DOHH2 (cell line): ENCODE measurements around the gene USP40.

Experiments
- H3F3A ChIP-seq: fragments of 200-600 bp; sonication (generic), shearing (Covaris generic); 2 replicates; pipeline ENCODE4 v1.6.0; 2016; ENCODE audit warnings: antibody characterized with exemption, mild to moderate bottlenecking; ENCODE audit not compliant: control insufficient read depth, insufficient read depth
- H3K27ac ChIP-seq: fragments of 200-600 bp; sonication (generic); 2 replicates; pipeline ENCODE4 v1.5.1; 2014; ENCODE audit warnings: low read depth, mild to moderate bottlenecking, low read length, moderate library complexity
- H3K27me3 ChIP-seq: fragments of 200-600 bp; sonication (generic); 2 replicates; pipeline ENCODE4 v1.6.1; 2014; ENCODE audit warnings: mild to moderate bottlenecking, low read length, mixed read lengths; ENCODE audit not compliant: control insufficient read depth
- H3K36me3 ChIP-seq: fragments of 200-600 bp; sonication (generic); 2 replicates; pipeline ENCODE4 v1.6.1; 2014; ENCODE audit warnings: mild to moderate bottlenecking, low read length, moderate library complexity, mixed read lengths; ENCODE audit not compliant: control insufficient read depth
- H3K4me1 ChIP-seq: fragments of 200-600 bp; sonication (generic); 2 replicates; pipeline ENCODE4 v1.6.1; 2014; ENCODE audit warnings: mild to moderate bottlenecking, low read length, mixed read lengths; ENCODE audit not compliant: control insufficient read depth
- H3K4me2 ChIP-seq: fragments of 200-600 bp; sonication (generic); 2 replicates; pipeline ENCODE4 v1.6.0; 2014; ENCODE audit warnings: mild to moderate bottlenecking, low read length, moderate library complexity
- H3K4me3 ChIP-seq: fragments of 200-600 bp; sonication (generic); 2 replicates; pipeline ENCODE4 v1.5.1; 2014; ENCODE audit warnings: mild to moderate bottlenecking, low read length, mixed read lengths
- H3K79me2 ChIP-seq: fragments of 200-600 bp; sonication (generic); 2 replicates; pipeline ENCODE4 v1.6.1; 2014; ENCODE audit warnings: mild to moderate bottlenecking, low read length, mixed read lengths; ENCODE audit not compliant: control insufficient read depth
- H3K9me2 ChIP-seq: fragments of 200-600 bp; sonication (generic); replicated peaks from 2 replicates; pipeline ENCODE4 v1.6.1; 2014; ENCODE audit warnings: mild to moderate bottlenecking, low read length, mixed read lengths; ENCODE audit not compliant: control insufficient read depth
- H3K9me3 ChIP-seq: fragments of 200-600 bp; sonication (generic); 2 replicates; pipeline ENCODE4 v1.6.1; 2014; ENCODE audit warnings: antibody characterized with exemption, low read length, mixed read lengths; ENCODE audit not compliant: control insufficient read depth, insufficient read depth
- H4K20me1 ChIP-seq: fragments of 200-600 bp; sonication (generic); 2 replicates; pipeline ENCODE4 v1.6.0; 2014; ENCODE audit warnings: low read depth, mild to moderate bottlenecking, antibody characterized with exemption, low read length, moderate library complexity; ENCODE audit not compliant: control insufficient read depth, insufficient read depth
- CTCF ChIP-seq: fragments of 200-600 bp; sonication (generic); IDR thresholded peaks from one replicate; pipeline ENCODE4 v1.5.1; 2014; ENCODE audit warnings: antibody characterized with exemption, mild to moderate bottlenecking, low read depth, low read length; ENCODE audit not compliant: poor library complexity, severe bottlenecking
- EZH2phosphoT487 ChIP-seq: fragments of 200-600 bp; sonication (generic); IDR thresholded peaks from 2 replicates; pipeline ENCODE4 v1.6.1; 2017; ENCODE audit warnings: borderline replicate concordance, mild to moderate bottlenecking, antibody characterized with exemption, low read length, moderate library complexity, mixed read lengths

Gene USP40

GRCh38 chr2:233428438-233428837 lies 138.1 kb downstream of the USP40 start:
- H3K4me2 ChIP-seq: no peak overlapping the region
- peaks cover 1% of the 10 kb centered on the region; the same call in 1 of the 2 replicates for H3F3A ChIP-seq
- H3K9me2 ChIP-seq: no peaks in the 10 kb centered on the region
- H3K27me3 ChIP-seq: no peaks in the 10 kb centered on the region
- no peaks in the 10 kb centered on the region for H3K4me1 ChIP-seq
- no peak overlapping the region for H3K27ac ChIP-seq
- H3K4me3 ChIP-seq: no peak overlapping the region
- no peak for TF ChIP-seq CTCF
- no peak for TF ChIP-seq EZH2phosphoT487
- no peaks in the 10 kb centered on the region for H3K9me3 ChIP-seq
- peaks cover 8% of the 10 kb centered on the region; the same call in 1 of the 2 replicates for H3K36me3 ChIP-seq
- peaks cover 4% of the 10 kb centered on the region; the same call in 1 of the 2 replicates for H4K20me1 ChIP-seq
- H3K79me2 ChIP-seq: peaks cover 57% of the 10 kb centered on the region

GRCh38 chr2:233428008-233428407 lies 138.6 kb downstream of the USP40 start:
- Histone ChIP-seq H4K20me1 (peaks cover 7% of the 10 kb centered on the region; the same call in 1 of the 2 replicates), H3K9me2 (no peaks in the 10 kb centered on the region), H3K4me1 (no peaks in the 10 kb centered on the region), H3K4me3 (no peak overlapping the region), H3K79me2 (peaks cover 61% of the 10 kb centered on the region), H3F3A (no peaks in the 10 kb centered on the region), H3K4me2 (no peak overlapping the region), H3K27ac (no peak overlapping the region), H3K9me3 (no peaks in the 10 kb centered on the region), H3K36me3 (peaks cover 9% of the 10 kb centered on the region), H3K27me3 (no peaks in the 10 kb centered on the region)
- TF ChIP-seq EZH2phosphoT487 (no peak), CTCF (no peak)

DNA sequence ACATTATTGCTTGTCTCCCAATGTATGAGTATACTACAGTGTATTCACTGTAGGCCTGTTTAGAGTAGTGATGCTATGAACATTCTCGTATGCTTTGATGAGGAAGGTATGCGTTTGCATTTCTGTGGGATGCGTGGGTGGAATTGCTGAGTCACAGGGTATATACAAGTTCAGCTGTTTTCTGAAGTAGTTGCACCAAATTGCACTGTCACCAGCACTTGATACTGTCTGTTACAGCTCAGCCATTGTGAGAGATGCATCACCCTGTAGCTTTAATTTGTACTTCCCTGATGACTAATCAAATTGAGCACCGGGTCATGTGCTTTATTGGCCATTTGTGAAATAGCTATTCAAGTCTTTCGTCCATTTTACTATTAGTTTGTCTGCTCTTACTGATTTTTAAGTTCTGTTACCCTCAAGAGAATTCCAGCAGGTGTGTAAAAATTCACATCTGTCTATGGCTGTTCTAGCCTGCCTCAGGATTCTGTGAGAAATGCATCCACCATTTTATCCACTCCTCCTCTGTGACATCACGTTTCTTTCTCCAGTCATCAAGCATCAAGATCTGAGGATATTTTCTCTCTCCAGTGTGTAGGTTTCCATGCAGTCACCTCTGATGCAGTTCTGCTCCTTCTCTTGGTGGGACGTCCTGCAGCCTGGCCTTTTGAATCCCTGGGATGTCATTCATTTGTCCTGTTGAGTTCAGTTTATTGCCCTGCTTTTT lies 139.8 kb downstream of the USP40 start:
- Histone ChIP-seq H3K4me3 (no peak overlapping the region), H3K36me3 (peaks cover 16% of the 10 kb centered on the region), H3K79me2 (peaks cover 73% of the 10 kb centered on the region), H3K27me3 (no peaks in the 10 kb centered on the region), H3F3A (no peaks in the 10 kb centered on the region), H4K20me1 (peaks cover 7% of the 10 kb centered on the region; the same call in 1 of the 2 replicates), H3K9me3 (no peaks in the 10 kb centered on the region), H3K4me2 (no peak overlapping the region), H3K27ac (no peak overlapping the region), H3K9me2 (no peaks in the 10 kb centered on the region), H3K4me1 (peaks cover 9% of the 10 kb centered on the region)
- TF ChIP-seq CTCF (no peak), EZH2phosphoT487 (no peak)
